GM18951 (cell line): ENCODE data around the gene PRX.
A peak's percentile ranks its signal among the peaks of the same experiment; 100 is the strongest.

Source experiments
- POLR2A ChIP-seq: IDR thresholded peaks from 4 replicates; pipeline ENCODE4 v1.6.1; 2011; ENCODE audit warnings: mild to moderate bottlenecking; ENCODE audit not compliant: insufficient read length, insufficient read depth; ENCODE audit errors: extremely low read depth
- in situ Hi-C: fragments of 300-500 bp; cut with MboI; formaldehyde crosslinking; loops from one replicate; pipeline ENCODE4 v1.12.0; 2022; ENCODE audit warnings: low sequenced_read_pairs, mixed read lengths, inconsistent platforms; ENCODE audit not compliant: unreplicated experiment

The PRX gene

DNA sequence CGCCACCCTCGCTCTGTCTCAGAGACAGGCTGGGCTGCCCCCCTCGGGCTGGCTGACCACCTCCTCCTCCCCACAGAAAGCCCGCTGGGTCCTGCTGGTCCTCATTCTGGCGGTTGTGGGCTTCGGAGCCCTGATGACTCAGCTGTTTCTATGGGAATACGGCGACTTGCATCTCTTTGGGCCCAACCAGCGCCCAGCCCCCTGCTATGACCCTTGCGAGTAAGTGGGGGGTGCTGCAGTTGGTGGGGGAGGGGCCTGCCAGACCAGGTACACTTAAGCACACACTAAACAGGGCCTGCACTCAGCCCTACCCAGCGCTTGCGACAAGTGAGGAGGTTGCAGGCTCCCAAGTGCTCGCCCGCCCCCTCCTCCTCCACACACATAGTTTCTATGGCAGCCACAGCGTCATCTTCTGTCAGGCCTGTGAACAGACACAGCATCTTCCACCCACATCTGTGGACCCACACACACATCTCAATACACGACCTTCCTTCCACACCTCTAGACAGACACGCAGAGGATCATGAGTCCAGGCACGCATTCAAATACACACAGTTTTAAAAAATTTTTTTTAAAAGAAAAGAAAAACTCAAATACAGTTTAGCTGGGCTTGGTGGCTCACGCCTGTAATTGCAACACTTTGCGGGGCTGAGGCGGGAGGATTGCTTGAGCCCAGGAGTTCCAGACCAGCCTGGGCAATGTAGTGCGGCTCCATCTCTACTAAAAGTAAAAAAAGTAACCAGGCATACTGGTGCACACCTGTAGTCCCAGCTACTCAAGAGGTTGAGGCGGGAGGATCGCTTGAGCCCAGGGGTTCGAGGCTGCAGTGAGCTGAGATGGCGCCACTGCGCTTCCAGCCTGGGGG is 46.2 kb downstream of the PRX start:
- in situ Hi-C loops: no loop called here

DNA sequence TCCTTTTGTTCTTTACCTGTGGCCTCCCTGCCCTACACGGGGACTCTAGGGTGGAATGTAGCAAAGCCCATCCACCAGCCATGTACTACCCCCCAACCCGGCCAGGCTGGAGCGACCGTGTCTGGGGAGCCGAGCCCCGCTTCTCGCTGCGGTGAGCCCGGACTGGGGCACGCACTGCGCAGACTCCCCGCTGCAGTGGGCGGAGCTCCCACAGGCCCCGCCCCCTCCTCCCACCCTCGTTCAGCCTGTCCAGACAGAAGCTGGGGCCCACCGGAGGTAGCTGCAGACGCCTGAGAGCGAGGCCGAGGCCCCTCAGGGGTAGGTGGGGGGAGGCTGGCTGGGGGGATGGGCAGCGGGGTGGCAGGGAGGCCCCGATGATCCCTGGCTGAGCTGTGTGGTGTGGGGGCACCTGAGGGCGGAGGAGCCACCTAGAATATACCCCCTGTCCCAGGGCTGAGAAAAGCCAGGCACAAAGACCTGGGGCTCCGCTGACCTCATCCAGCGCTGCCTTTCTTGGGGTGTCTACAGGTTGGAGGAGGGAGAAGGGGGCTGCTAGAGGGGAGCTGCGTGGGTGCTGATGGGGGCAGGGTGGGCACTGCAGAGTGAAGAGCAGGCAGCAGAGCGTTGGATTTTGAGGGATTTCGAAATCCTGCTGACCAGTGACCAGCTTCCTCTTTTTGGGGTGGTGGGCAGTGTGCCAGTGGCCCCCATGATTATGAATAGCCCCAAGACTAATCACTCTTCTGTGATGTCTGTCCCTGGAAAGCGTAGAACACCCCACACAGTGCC is 47.4 kb downstream of the PRX start:
- TF ChIP-seq POLR2A: peak; percentile 63
- in situ Hi-C loops: no loop called here

More for the DNA sequence above, 46.2 kb downstream of the PRX start:
- TF ChIP-seq POLR2A: no peak

DNA sequence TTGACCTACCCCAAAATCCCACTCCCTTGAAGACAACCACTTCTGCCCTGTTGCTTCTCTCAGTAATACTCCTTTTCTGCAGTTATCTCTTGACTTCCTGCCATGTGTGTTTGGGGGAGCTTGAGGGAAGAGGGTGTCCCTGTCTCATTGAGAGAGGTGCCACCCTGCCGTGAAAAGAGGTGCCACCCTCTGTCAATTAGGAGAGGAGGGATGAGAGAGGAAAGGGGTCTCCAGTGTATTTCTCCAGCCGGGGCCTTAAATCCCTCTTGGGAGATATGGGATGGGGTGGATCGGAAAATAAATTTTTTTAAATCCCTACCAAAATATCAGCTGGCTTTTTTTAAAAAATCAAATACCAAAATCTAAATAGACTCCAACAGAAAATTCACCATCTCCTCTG is 48.2 kb downstream of the PRX start:
- TF ChIP-seq POLR2A: no peak
- in situ Hi-C loops: no loop called here

DNA sequence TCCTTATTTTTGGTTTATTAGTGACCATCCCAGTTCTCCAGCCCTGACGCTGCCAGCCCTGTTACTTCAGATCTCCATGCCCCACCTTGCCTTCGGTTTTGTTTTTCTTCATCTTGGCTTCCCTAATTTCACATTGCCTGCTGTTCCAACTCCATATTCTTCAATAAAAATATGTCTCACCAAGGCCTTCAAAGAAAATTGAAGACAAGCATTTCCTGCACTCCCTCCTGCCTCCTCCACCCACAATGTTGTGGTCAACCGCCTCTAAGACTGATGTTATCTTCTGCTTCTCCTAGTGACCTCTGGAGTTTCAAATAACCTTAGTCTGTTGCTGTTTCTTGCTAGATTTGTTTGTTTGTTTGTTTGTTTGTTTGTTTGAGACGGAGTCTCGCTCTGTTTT is 50.1 kb downstream of the PRX start:
- in situ Hi-C loops: no loop called here

DNA sequence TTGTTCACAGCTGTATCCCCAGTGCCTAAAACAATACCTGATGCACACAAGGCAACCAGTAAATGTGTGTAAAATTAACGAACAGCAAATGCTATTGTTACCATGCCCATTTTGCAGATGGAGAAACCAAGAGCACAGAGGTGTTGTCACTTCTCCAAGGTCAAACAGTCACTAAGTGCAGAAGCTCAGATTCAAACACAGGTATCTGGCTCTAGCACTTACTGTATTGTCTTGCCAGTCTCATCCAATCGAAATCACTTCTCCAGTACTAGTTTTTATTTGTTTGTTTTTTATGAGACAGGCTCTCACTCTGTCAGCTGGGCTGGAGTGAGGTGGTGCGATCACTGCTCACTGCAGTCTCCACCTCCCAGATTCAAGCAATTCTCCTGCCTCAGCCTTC is 51.0 kb downstream of the PRX start:
- in situ Hi-C loops: no loop called here
- TF ChIP-seq POLR2A: no peak

More for the DNA sequence above, 50.1 kb downstream of the PRX start:
- no peak for TF ChIP-seq POLR2A

DNA sequence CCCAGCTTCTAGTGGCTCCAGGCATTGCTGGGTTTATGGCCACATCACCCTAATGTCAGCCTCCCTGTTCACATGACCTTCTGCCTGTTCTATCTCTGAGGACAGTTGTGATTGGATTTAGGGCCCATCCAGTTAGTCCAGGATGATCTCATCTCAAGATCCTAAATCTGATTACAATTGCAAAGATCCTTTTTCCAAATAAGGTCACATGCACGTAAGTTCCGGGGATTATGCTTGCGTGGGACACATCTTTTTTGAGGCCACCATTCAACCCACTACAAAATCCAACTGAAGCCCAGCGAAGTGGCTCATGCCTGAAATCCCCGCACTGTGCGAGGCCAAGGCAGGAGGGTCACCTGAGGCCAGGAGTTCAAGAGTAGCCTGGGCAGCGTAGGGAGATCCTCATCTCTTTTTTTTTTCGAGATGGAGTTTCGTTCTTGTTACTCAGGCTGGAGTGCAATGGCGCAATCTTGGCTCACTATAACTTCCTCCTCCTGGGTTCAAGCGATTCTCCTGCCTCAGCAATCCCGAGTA is 52.4 kb downstream of the PRX start:
- in situ Hi-C loops: no loop called here
- TF ChIP-seq POLR2A: no peak

DNA sequence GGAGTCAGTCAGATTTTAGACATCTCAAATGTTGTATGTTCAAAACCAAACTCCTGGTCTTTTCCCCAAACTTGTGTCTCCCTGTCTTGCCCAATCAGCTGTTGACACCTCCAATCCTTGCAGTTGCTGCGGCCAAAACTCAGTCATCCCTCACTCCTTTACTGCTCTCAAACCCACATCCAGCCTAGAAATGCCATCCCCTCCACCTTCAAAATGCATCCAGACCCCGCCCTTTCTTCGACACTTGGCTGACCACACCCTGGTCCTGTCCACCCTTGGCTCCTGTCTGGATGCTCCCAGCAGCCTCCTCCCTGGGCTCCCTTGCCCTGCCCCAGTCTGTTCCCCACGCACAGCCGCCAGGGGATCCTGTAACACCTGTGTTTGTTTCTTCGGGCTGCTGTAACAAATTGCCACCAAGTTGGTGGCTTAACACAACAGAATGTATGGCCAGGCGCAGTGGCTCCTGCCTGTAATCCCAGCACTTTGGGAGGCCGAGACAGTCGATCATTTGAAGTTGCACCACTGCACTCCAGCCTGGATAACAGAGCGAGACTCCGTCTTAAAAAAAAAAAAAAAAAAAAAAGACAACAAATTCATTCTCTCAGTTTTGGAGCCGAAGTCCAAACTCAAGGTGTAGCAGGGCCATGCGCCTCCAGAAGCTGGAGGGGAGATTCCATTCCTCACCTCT is 53.0 kb downstream of the PRX start:
- TF ChIP-seq POLR2A: no peak
- in situ Hi-C loops: no loop called here

DNA sequence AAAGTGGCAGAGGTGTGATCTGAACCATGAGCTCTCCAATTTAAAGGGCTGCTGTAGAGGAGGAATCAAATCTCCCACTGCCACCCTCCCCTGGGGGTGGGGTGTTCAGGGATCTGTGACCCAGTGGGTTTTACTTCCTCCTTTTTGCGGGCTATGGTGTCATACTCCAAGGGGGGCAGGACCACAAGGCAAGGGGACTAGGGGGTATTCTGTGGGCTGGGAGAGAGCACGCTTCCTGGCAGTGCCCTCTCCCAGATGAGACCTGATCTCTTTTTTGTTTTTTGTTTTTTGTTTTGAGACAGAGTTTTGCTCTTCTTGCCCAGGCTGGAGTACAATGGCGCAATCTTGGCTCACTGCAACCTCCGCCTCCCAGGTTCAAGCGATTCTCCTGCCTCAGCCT is 54.4 kb downstream of the PRX start:
- TF ChIP-seq POLR2A: no peak
- in situ Hi-C loops: no loop called here

DNA sequence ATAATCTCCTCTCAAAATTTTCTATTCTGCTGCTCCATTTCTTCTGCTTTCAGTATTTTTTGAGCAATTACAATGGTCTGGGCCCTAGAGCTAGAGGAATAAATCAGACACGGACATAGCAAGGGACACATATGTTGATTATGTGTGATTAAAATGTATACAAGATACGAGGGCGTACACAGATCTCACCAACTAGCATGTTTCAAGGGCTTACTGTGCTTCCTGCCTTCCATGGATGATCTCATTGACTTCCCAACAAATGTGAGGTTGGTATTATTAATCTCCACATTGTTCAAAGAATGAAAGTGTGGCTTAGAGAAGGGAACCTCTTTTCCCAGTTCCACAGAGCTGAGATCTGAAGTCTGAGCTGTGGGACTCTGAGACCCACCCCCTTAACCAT is 55.5 kb downstream of the PRX start:
- no peak for TF ChIP-seq POLR2A
- in situ Hi-C loops: no loop called here

DNA sequence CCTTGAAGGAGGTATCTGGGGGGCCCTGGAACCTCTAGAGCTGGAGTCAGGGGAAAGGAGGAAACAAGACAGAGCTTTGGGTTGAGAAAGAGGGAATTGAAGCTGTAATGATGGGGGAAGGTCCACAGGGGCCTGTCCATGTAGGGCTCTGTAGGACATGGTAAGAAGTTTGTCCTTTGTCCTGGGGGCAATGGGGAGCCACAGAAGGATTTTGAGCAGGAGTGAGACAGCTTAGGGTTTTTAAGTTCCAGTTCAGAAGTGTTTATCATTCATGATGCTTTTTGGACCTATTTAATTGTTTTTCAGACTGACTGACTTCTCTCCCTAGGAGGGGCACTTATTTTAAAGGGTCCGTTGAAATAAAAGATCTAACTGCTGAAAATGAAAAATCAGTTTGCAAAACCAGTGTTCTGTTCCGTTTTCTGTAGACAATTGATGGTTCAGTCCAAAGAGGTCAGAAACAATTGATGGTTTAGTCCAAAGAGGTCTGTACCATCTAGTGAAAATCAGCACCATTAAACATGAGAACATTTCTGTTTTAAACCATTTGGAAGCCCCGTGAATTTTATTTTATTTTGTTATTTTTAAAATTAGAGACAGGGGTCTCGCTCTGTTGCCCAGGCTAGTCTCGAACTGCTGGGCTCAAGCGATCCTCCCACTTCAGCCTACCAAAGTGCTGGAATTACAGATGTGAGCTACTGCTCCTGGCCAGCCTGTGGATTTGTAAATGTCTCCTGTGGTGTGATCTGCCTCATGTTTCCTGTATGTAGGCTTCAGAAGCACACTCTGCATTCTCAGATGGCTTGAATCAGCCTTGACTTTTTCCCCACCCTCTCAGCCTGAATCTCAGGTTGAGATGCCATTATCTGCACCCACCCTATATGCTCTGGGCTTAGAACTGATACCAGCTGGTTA is 56.2 kb downstream of the PRX start:
- in situ Hi-C loops: no loop called here
- TF ChIP-seq POLR2A: no peak

DNA sequence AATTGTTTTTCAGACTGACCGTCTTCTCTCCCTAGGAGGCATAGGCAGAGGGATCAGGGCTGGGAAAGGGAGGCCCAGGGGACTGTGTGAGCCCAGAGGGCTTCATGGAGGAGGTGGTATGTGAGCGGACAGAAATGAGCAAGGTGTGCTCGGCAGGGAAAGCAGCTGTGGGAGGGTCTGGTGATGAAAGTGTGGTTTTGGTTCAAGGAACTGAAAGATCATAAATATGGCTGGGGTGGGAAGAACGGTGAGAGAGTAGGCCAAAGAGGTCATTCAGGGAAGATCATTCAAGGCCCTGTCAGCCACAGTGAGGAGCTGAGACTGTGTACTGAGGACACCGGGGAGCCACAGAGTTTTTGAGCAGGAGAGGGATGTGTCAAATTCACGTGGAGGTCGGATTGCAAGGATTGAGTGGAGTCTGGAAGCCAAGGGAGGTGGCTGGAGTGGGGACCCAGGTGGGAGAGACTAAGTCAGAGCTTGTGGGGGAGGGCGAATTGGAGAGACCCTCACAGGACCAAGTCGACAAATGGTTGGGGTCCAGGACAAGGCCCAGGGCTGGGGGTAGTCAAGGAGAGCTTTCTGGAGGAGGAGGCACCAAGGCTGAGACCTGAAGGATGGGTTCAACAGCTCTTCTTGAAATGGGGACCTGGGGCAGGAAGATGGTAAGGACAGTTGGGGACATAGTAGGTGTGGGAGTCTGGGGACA is 57.0 kb downstream of the PRX start:
- TF ChIP-seq POLR2A: no peak
- in situ Hi-C loops: no loop called here
